Panc1 (cell line): Measurements from ENCODE around the gene NEMP1. TPM values are rescaled to one million over a fixed set of nuclear protein-coding genes. Genes with fewer than 3 reads are reported as not detected.

Source experiments
- ATAC-seq: fragments of 200-7000 bp; cut with Tn5 transposase; 2 replicates; pipeline ENCODE4 v1.9.1; 2020; ENCODE audit warnings: mild to moderate bottlenecking, moderate library complexity
- BruUV-seq: library from RNA; stranded (reverse); fragments of 400-500 nt; replicated peaks from 2 replicates; lab custom pipeline; 2021; lab: Mats Ljungman, UMichigan
- CTCF ChIA-PET: fragments of 300-600 bp; sonication (Branson Sonifier 250); formaldehyde crosslinking; loops from one replicate; lab custom pipeline; 2022; ENCODE audit warnings: antibody characterized with exemption; lab: Charles Lee
- POLR2A ChIA-PET: fragments of 300-600 bp; sonication (Branson Sonifier 250); formaldehyde crosslinking; loops from one replicate; lab custom pipeline; 2022; ENCODE audit warnings: antibody characterized with exemption; lab: Charles Lee
- DNase-seq: peaks from one replicate; pipeline ENCODE4 v3.0.0-alpha.2; 2010; ENCODE audit warnings: low read depth, low spot score
- H3K27ac ChIP-seq: 2 replicates; pipeline ENCODE4 v1.5.1; 2011; ENCODE audit warnings: mild to moderate bottlenecking, low read length, inconsistent platforms
- H3K27me3 ChIP-seq: fragments of 200-500 bp; sonication (Bioruptor generic); 2 replicates; pipeline ENCODE4 v1.6.0; 2014; ENCODE audit warnings: low read length, inconsistent platforms; ENCODE audit not compliant: control insufficient read depth, insufficient read depth
- H3K36me3 ChIP-seq: fragments of 200-500 bp; sonication (Bioruptor generic); 2 replicates; pipeline ENCODE4 v1.5.1; 2014; ENCODE audit warnings: inconsistent platforms, mild to moderate bottlenecking, low read length, moderate library complexity; ENCODE audit not compliant: control insufficient read depth, insufficient read depth
- H3K4me1 ChIP-seq: 2 replicates; pipeline ENCODE4 v1.5.1; 2011; ENCODE audit warnings: inconsistent platforms, mild to moderate bottlenecking, low read length, moderate library complexity; ENCODE audit not compliant: control insufficient read depth, insufficient read depth
- H3K4me3 ChIP-seq, 2 experiments: 2 replicates each; pipeline ENCODE4 v1.5.1; 2011 to 2012; ENCODE audit warnings: low read depth in 2 of 2, low read length in 2 of 2, mild to moderate bottlenecking in 2 of 2, inconsistent platforms in 1 of 2, moderate library complexity in 1 of 2
- H3K9me3 ChIP-seq: fragments of 200-500 bp; sonication (Bioruptor generic); 2 replicates; pipeline ENCODE4 v1.5.1; 2014; ENCODE audit warnings: low read depth, mild to moderate bottlenecking, inconsistent platforms, low read length, moderate library complexity; ENCODE audit not compliant: control insufficient read depth, insufficient read depth
- POLR2AphosphoS5 ChIP-seq: IDR thresholded peaks from 2 replicates; pipeline ENCODE4 v1.6.1; 2012; ENCODE audit warnings: mild to moderate bottlenecking, low read depth, low read length, moderate library complexity
- SIN3A ChIP-seq: IDR thresholded peaks from 2 replicates; pipeline ENCODE4 v1.6.1; 2012; ENCODE audit warnings: low read depth, mild to moderate bottlenecking, low read length, moderate library complexity, borderline replicate concordance; ENCODE audit not compliant: insufficient read depth
- TCF7L2 ChIP-seq: IDR thresholded peaks from 2 replicates; pipeline ENCODE4 v1.6.1; 2011; ENCODE audit warnings: mild to moderate bottlenecking, low read depth, low read length, inconsistent platforms
- in situ Hi-C: cut with HindIII; loops from 2 replicates; pipeline ENCODE4 v1.10.0; 2016; ENCODE audit warnings: low sequenced_read_pairs, low pct_unique_long_range_greater_than_20kb
- intact Hi-C: fragments of 100-400 bp; cut with micrococcal nuclease; formaldehyde crosslinking; loops from one replicate; pipeline ENCODE4 v1.10.0; 2022; ENCODE audit not compliant: unreplicated experiment
- total RNA-seq: library from RNA; stranded (reverse); gene quantifications from one replicate; pipeline ENCODE4 v1.2.1, GENCODE V29; 2021; ENCODE audit not compliant: unreplicated experiment
- TF ChIP-seq, protein P1 (sequence below): fragments of 450-650 bp; IDR thresholded peaks from 2 replicates; pipeline ENCODE4 v1.5.1; 2017; ENCODE audit warnings: mild to moderate bottlenecking
- TF ChIP-seq, protein P2 (sequence below), 2 experiments: IDR thresholded peaks; 2 replicates each; pipeline ENCODE4 v1.6.1; 2011 to 2012; ENCODE audit warnings: low read depth in 2 of 2, control low read depth in 1 of 2, low read length in 1 of 2, mild to moderate bottlenecking in 1 of 2, moderate library complexity in 1 of 2; ENCODE audit not compliant: insufficient read depth in 1 of 2

Gene NEMP1
- total RNA-seq, 1 experiment from 2014 or later, result 46.9 TPM

DNA sequence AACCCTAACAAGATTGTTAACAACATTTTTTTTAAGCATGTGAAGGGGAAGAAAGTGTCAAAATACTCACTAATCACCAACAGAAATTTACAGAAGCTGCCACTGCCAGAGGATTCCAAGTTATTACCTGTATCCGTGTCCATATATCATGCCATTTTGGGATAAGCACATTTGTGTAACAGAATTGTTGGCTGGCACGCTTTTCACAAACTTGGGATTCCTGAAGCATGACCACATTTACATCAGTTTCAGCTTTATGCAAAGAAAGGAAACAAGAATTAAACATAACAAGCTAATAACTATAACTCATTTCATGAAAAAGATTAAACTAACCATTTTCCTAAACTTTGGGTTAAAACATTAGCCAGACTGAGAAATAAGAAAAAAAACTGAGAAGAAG lies 5.9 kb downstream of the NEMP1 start:
- CTCF ChIA-PET, result interaction anchor here (0.7 kb wide), 1 partner anchor 53 kb away, joined by 6 read pairs; no protein-coding TSS in a partner anchor
- Histone ChIP-seq H3K27me3 (no peaks in the 10 kb centered on the region), H3K4me1 (no peaks in the 10 kb centered on the region), H3K36me3 (peaks cover 18% of the 10 kb centered on the region), H3K4me3 (no peak overlapping the region), H3K9me3 (no peaks in the 10 kb centered on the region), H3K27ac (no peak overlapping the region)
- ATAC-seq (no peak), DNase-seq (no peak)
- BruUV-seq, result no TSS peak
- TF ChIP-seq, protein P1, sequence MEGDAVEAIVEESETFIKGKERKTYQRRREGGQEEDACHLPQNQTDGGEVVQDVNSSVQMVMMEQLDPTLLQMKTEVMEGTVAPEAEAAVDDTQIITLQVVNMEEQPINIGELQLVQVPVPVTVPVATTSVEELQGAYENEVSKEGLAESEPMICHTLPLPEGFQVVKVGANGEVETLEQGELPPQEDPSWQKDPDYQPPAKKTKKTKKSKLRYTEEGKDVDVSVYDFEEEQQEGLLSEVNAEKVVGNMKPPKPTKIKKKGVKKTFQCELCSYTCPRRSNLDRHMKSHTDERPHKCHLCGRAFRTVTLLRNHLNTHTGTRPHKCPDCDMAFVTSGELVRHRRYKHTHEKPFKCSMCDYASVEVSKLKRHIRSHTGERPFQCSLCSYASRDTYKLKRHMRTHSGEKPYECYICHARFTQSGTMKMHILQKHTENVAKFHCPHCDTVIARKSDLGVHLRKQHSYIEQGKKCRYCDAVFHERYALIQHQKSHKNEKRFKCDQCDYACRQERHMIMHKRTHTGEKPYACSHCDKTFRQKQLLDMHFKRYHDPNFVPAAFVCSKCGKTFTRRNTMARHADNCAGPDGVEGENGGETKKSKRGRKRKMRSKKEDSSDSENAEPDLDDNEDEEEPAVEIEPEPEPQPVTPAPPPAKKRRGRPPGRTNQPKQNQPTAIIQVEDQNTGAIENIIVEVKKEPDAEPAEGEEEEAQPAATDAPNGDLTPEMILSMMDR, result no peak
- TF ChIP-seq SIN3A (no peak), POLR2AphosphoS5 (no peak), TCF7L2 (no peak)
- TF ChIP-seq, protein P2, sequence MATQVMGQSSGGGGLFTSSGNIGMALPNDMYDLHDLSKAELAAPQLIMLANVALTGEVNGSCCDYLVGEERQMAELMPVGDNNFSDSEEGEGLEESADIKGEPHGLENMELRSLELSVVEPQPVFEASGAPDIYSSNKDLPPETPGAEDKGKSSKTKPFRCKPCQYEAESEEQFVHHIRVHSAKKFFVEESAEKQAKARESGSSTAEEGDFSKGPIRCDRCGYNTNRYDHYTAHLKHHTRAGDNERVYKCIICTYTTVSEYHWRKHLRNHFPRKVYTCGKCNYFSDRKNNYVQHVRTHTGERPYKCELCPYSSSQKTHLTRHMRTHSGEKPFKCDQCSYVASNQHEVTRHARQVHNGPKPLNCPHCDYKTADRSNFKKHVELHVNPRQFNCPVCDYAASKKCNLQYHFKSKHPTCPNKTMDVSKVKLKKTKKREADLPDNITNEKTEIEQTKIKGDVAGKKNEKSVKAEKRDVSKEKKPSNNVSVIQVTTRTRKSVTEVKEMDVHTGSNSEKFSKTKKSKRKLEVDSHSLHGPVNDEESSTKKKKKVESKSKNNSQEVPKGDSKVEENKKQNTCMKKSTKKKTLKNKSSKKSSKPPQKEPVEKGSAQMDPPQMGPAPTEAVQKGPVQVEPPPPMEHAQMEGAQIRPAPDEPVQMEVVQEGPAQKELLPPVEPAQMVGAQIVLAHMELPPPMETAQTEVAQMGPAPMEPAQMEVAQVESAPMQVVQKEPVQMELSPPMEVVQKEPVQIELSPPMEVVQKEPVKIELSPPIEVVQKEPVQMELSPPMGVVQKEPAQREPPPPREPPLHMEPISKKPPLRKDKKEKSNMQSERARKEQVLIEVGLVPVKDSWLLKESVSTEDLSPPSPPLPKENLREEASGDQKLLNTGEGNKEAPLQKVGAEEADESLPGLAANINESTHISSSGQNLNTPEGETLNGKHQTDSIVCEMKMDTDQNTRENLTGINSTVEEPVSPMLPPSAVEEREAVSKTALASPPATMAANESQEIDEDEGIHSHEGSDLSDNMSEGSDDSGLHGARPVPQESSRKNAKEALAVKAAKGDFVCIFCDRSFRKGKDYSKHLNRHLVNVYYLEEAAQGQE (IDR thresholded peaks at IDR 0.05; ENCODE audit: insufficient read depth in 1 of 2, low read depth in 2 of 2, low read length in 1 of 2), result no peak
- intact Hi-C loops (no loop called here), in situ Hi-C loops (no loop called here)
- POLR2A ChIA-PET, result no interaction called here

DNA sequence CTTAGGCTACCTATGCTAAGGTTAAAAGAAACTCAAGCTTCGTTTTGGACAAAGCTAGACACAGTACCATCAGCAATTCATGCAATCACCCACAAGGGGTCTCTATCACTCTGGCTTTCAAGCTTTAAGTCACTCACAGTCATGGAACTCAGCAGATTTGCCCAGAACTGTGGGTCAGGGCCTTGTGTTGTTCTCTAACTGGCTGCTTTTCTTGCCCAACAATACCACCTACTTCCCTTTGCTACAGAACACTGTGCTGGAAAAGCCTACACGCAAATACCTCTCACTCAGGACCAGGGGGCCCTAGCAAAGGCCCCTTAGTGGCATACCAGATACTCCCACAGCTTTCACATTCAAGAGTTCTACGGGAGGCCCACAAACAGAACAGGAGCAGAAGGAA lies 9.1 kb downstream of the NEMP1 start:
- TF ChIP-seq, protein P1, result peak; percentile 85
- TF ChIP-seq SIN3A (no peak), TCF7L2 (no peak)
- no TSS peak for BruUV-seq
- POLR2A ChIA-PET, result no interaction called here
- DNase-seq, result peak; percentile 75
- Histone ChIP-seq H3K27me3 (no peaks in the 10 kb centered on the region), H3K36me3 (peaks cover 21% of the 10 kb centered on the region), H3K4me3 (no peak overlapping the region), H3K27ac (0 out of 2 replicates have a peak overlapping the region, but pooled peaks have one; percentile 25), H3K9me3 (no peaks in the 10 kb centered on the region), H3K4me1 (no peaks in the 10 kb centered on the region)
- CTCF ChIA-PET, result interaction anchor here (0.8 to 2.3 kb wide), 7 partner anchors 9 to 106 kb away, joined by 3 to 84 read pairs (median 6); partner anchors contain the start of genes NEMP1 and STAT6
- in situ Hi-C loops (no loop called here), intact Hi-C loops (loop anchor here (1.0 kb wide), 1 partner anchor 43 kb away; no protein-coding TSS in a partner anchor)
- peak; percentile 98 for ATAC-seq
